Body of pancreas (tissue), 4 donors: ENCODE results near the gene ACE. TPM values are rescaled to one million over a fixed set of nuclear protein-coding genes. Genes with fewer than 3 reads are reported as not detected.

Source experiments
- ATAC-seq: fragments of 150-250 bp; one replicate; pipeline ENCODE4 v1.9.1; 2016
- DNase-seq, 4 donors: peaks; one replicate each; pipeline ENCODE4 v3.0.0-alpha.2; 2019
- H3K27ac ChIP-seq, 4 donors: fragments of 200-600 bp; sonication (generic); 1 replicate in 3 of 4; 2 replicates in 1 of 4; pipeline versions ENCODE4 v1.5.1 to v1.6.1; 2016 to 2019; ENCODE audit warnings: mild to moderate bottlenecking in 1 of 4, mixed read lengths in 1 of 4, moderate library complexity in 1 of 4
- H3K27me3 ChIP-seq, 2 donors: fragments of 200-600 bp; sonication (generic); one replicate each; pipeline ENCODE4 v1.6.0; 2016; ENCODE audit warnings: mild to moderate bottlenecking in 1 of 2
- H3K36me3 ChIP-seq, 2 donors: fragments of 200-600 bp; sonication (generic); replicated peaks in 1 of 2; 2 replicates each; pipeline ENCODE4 v1.5.1; 2016; ENCODE audit warnings: low read depth in 2 of 2; ENCODE audit not compliant: insufficient read depth in 1 of 2
- H3K4me1 ChIP-seq: fragments of 200-600 bp; sonication (generic); one replicate; pipeline ENCODE4 v1.6.0; 2016
- H3K4me3 ChIP-seq, 2 donors: fragments of 200-600 bp; sonication (generic); 1 replicate in 1 of 2; 2 replicates in 1 of 2; pipeline ENCODE4 v1.5.1; 2016 to 2019
- H3K9me3 ChIP-seq, 3 donors: fragments of 200-600 bp; sonication (generic); 1 replicate in 2 of 3; 2 replicates in 1 of 3; pipeline ENCODE4 v1.5.1; 2016
- CTCF ChIP-seq, 7 experiments: fragments of 450-650 bp in 4 of 7; fragments of 200-600 bp in 3 of 7; sonication (generic) in 3 of 7; IDR thresholded peaks; one replicate each; pipeline ENCODE4 v1.5.1; 2016 to 2019; ENCODE audit warnings: antibody characterized with exemption in 7 of 7
- POLR2A ChIP-seq, 3 donors: fragments of 450-650 bp; IDR thresholded peaks; one replicate each; pipeline ENCODE4 v1.6.1; 2016; ENCODE audit warnings: antibody characterized with exemption in 3 of 3, mild to moderate bottlenecking in 2 of 3
- WGBS, 2 donors: methylation state at CpG; one replicate each; pipeline ENCODE4 v1.1.5; 2017; 5-methylcytosine and 5-hydroxymethylcytosine counted together
- intact Hi-C: fragments of 100-400 bp; cut with DNase I; formaldehyde crosslinking; loops from one replicate; pipeline ENCODE4 v1.15.1; 2023
- total RNA-seq, 2 donors: library from RNA; depleted of rRNA; stranded (reverse); fragments of >200 nt; gene quantifications; one replicate each; pipeline ENCODE4 v1.1.0, GENCODE V29; 2016

ACE gene
- total RNA-seq, 2 donors from 2014 or later = 5.3 to 6.2 TPM

GRCh38 chr17:63534816-63535455, 58.1 kb downstream of the ACE start:
- TF ChIP-seq CTCF (IDR thresholded peaks at IDR 0.05) (no peak), POLR2A (IDR thresholded peaks at IDR 0.05) (no peak)
- intact Hi-C loops = no loop called here
- H3K36me3 ChIP-seq = no peaks in the 10 kb centered on the region
- H3K4me3 ChIP-seq = no peak overlapping the region
- no peaks in the 10 kb centered on the region for H3K9me3 ChIP-seq
- no peak overlapping the region for H3K27ac ChIP-seq
- WGBS, 2 donors = 75 to 83% methylated on average over 13 of the region's 13 CpGs
- peaks cover 7% of the 10 kb centered on the region for H3K4me1 ChIP-seq
- DNase-seq (no peak), ATAC-seq (no peak)
- H3K27me3 ChIP-seq = peaks cover 0 to 10% of the 10 kb centered on the region in 2 donors

- no peak for ATAC-seq
Measured at GRCh38 chr17:63535640-63536039, 58.8 kb downstream of the ACE start.

DNA sequence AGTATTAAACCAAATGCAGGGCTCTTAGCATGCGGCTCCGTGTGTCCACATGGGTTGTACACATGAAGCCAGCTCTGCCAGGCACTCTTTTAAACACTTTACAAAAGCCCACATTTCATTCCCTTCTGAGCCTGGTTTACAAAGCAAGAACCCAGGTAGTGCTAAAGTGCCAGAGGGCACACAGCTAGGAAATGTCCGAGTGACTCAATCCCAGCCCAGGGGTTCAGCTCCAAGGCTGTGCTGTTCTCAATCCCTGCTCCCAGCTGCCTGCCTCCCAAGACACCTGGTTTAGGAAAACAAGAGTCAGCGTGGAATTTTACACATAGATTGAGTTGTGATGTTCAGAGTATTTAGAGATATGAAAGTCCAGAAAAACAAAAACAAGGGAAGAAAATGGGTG, 60.1 kb downstream of the ACE start:
- DNase-seq = no peak
- 86 to 89% methylated on average over 4 of the region's 4 CpGs for WGBS, 2 donors
- intact Hi-C loops = no loop called here
- TF ChIP-seq CTCF (IDR thresholded peaks at IDR 0.05) (no peak), POLR2A (IDR thresholded peaks at IDR 0.05) (no peak)
- Histone ChIP-seq H3K4me1 (peaks cover 7% of the 10 kb centered on the region), H3K27me3 (peaks cover 0 to 10% of the 10 kb centered on the region in 2 donors), H3K9me3 (no peaks in the 10 kb centered on the region), H3K27ac (no peak overlapping the region), H3K4me3 (no peak overlapping the region), H3K36me3 (no peaks in the 10 kb centered on the region)
- no peak for ATAC-seq

More at GRCh38 chr17:63535640-63536039, 58.8 kb downstream of the ACE start:
- Histone ChIP-seq H3K4me1 (peaks cover 7% of the 10 kb centered on the region), H3K36me3 (no peaks in the 10 kb centered on the region), H3K9me3 (no peaks in the 10 kb centered on the region), H3K27ac (no peak overlapping the region), H3K4me3 (no peak overlapping the region), H3K27me3 (peaks cover 0 to 10% of the 10 kb centered on the region in 2 donors)
- no peak for DNase-seq
- WGBS, 2 donors = 88 to 100% methylated on average over 4 to 24 of the region's 24 CpGs
- intact Hi-C loops = no loop called here
- no peak for TF ChIP-seq POLR2A (IDR thresholded peaks at IDR 0.05)
- no peak for TF ChIP-seq CTCF (IDR thresholded peaks at IDR 0.05)

DNA sequence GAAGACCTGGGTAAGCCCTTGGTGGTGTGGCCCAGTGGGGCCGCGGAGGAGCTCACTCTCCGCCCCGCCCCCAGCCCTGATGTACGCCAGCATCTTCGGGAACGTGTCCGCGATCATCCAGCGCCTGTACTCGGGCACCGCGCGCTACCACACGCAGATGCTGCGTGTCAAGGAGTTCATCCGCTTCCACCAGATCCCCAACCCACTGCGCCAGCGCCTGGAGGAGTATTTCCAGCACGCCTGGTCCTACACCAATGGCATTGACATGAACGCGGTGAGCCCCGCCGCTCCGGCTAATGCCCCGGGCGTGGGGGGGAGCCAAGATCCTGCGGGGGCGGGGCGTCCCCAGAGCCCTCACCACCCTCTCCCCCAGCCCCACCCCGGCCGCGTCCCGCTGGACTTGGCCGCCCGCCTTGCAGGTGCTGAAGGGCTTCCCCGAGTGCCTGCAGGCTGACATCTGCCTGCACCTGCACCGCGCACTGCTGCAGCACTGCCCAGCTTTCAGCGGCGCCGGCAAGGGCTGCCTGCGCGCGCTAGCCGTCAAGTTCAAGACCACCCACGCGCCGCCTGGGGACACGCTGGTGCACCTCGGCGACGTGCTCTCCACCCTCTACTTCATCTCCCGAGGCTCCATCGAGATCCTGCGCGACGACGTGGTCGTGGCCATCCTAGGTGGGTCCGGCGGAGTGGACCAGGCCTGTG, 61.3 kb downstream of the ACE start:
- Histone ChIP-seq H3K27me3 (peaks cover 0 to 10% of the 10 kb centered on the region in 2 donors), H3K36me3 (no peaks in the 10 kb centered on the region), H3K4me1 (peaks cover 12% of the 10 kb centered on the region), H3K27ac (no peak overlapping the region), H3K9me3 (no peaks in the 10 kb centered on the region), H3K4me3 (no peak overlapping the region)
- 10% methylated on average over 61 of the region's 62 CpGs; no CpG with 5 or more reads in 1 of the 2 donors for WGBS, 2 donors
- intact Hi-C loops = no loop called here
- peak; percentile 19 for ATAC-seq
- TF ChIP-seq CTCF (IDR thresholded peaks at IDR 0.05) (no peak), POLR2A (IDR thresholded peaks at IDR 0.05) (no peak)
- DNase-seq = no peak
